Fibroblast of skin of abdomen (primary cell): ENCODE measurements around the gene TTC9.

ENCODE experiments used
- DNase-seq: peaks from one replicate; pipeline ENCODE4 v3.0.0-alpha.2; 2013

TTC9 gene

DNA sequence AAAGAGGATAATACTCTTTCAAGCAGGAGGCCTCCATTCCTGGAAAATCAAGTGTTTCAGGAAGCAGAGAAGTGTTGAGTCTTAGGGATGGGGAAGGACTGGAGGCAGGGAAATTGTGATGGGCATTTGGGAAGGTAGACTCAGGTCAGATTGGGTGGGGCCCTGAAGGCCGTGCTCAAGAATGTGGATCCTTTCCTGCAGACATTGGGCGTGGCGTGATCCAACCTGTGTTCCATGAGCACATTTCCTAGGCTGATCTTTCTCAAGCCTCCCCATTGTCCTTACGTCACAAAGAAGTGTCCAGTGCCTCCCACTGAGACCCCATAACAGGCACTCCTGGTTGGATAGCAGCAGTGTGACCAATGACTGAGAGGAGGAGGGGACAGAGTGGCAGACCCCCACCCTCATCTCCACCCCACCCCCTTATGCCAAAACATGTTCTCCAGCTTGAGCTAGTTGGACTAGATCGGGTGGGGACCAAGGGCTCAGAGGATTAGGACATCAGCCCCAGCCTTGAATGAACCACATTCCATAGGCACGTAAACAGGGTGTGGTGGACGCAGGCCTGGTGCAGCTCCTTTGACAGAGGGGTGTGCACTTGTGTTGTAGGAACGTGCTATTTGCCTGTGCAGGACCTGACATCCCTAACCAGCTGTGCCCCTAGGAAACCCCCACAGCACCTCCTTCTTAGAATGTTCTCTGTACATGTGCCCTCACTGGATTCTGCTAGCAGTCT is 76.8 kb downstream of the TTC9 start:
- DNase-seq = no peak

DNA sequence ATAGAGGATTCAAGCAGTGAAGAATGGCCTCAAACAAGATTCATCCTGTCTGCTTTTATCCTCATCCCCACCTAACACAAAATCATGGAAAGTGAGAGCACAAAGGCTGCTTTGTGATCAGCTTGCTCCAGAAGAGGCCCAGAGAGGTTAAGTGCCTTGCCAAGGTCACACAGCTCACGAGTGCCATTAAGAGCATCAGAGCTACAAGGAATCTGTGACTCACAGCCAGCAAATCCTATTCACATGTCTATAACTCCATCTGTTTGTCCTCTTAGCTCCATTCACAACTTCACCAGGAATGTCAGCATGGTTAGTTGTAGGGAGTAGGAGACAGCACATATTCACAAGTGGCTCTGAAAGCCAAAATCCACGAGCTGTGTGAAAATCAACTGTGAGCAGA is 79.8 kb downstream of the TTC9 start:
- no peak for DNase-seq

DNA sequence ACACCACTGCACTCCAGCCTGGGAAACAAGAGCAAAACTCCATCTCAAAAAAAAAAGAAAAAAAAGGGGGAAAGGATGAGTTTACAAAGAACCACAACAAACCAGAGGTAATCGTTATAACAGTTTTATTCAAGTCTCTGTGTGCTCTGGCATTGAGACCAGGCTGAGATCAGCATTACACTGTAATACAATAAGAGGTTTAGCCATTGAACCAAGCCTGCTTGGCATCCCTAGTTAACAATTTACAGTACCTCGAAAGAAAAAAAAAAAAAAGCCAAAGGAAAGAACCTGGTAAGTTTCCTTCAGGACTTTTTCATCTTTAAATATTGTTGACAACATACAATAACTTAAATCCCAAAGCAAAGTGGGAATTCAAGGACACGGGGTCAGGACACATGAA is 80.7 kb downstream of the TTC9 start:
- no peak for DNase-seq

DNA sequence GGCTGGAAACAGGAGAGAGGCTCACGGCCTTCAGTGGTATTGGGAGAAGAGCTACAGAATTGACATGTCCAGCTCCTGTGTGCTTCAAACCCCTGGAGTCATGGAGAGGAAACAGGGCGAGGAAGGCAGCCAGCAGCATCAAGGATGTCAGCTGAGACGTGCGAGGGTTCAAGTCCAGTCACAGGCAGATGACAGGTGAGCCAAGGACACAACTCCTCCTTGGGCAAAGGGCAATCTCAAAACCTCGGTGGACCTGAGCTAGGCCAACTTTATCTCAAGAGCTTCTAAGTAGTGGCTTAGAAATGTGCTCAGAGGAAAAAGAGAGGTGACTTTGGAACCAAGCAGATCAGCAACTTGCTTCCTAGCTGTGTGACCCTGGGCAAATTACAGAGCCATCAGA is 81.6 kb downstream of the TTC9 start:
- no peak for DNase-seq

DNA sequence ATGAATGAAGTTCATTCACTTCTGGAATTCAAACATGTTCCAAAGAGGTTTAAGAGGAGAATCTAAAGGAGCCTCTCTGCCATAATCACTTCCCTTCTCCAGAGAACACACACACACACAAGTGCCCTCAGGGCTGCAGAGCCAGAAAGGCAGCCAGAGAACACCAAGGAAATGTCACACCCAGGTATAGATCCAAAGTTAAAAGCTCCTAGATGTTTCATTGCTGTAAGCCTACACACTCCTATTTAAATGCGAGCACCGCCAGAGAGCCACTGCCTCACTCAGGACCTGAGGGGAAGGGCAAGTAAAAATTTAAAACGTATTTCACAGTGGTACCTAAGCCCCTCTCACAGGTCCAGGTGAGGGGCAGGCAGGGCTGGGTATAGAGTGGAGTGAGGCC is 82.4 kb downstream of the TTC9 start:
- DNase-seq = no peak

DNA sequence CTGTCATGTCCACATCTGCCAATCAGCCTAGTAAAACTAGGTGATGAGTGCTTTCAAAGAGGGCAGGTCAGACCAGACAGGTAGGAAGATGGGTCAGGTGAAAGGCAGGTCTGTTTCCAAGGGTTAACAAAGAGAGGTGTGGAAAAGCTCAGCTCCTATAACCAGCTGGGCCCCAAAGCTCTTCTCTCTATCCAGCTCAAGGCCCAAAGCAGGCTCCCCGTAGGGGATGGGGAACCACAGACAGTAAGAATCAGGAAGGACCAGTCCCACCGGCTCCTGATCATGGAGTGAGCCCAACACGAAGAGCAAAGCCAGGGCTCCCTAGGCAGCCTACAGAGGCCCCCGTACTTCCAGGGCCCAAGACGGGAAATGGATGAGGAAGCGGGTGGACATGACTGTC is 83.2 kb downstream of the TTC9 start:
- DNase-seq = no peak
